ENCODE results near the gene POU6F2.

DNA sequence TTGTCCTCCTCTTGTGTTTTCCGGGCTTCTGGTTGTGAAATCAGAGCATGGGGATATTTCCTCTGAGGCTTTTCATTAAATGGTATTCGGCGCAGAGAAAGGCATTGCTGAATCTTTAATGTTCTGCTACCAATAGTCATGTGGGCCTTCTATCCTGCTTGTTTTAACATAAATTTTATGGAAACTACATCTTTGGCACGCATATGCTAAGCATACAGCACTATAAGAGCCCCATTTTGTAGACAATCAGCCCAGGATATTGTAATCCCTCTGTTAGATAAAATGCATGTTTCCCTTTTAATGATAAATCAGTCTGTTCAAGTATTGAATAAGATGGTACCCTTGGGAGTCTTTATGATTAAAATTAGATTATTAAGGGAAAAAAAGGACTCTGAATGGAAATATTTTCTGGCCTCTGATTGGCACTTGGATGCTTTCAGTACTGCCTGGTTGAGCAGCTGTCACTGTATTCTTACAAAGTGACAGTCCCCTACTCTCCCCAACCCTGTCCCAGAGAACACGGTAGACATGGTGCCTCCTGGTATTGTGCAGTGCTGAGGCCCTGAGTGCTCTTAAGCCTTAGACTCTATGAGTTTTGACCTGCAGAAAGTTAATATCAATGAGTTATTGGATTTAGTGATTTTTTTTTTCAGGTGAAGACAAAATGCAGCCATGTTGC is 256.3 kb downstream of the POU6F2 start:
- TF ChIP-seq, protein P1, sequence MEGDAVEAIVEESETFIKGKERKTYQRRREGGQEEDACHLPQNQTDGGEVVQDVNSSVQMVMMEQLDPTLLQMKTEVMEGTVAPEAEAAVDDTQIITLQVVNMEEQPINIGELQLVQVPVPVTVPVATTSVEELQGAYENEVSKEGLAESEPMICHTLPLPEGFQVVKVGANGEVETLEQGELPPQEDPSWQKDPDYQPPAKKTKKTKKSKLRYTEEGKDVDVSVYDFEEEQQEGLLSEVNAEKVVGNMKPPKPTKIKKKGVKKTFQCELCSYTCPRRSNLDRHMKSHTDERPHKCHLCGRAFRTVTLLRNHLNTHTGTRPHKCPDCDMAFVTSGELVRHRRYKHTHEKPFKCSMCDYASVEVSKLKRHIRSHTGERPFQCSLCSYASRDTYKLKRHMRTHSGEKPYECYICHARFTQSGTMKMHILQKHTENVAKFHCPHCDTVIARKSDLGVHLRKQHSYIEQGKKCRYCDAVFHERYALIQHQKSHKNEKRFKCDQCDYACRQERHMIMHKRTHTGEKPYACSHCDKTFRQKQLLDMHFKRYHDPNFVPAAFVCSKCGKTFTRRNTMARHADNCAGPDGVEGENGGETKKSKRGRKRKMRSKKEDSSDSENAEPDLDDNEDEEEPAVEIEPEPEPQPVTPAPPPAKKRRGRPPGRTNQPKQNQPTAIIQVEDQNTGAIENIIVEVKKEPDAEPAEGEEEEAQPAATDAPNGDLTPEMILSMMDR (IDR thresholded peaks at IDR 0.05 in 2 of 3, conservative IDR thresholded peaks at IDR 0.05 in 1 of 3; ENCODE audit: borderline replicate concordance in 1 of 3, insufficient read depth in 1 of 3, low read depth in 2 of 3, low read length in 2 of 3) = no peak
- no peak for TF ChIP-seq ELF1 (IDR thresholded peaks at IDR 0.05; ENCODE audit: borderline replicate concordance, low read depth)
- TF ChIP-seq POLR2AphosphoS5 (IDR thresholded peaks at IDR 0.05; ENCODE audit: low read depth, low read length) = no peak
- TF ChIP-seq SIN3A (IDR thresholded peaks at IDR 0.05; ENCODE audit: low read depth) = no peak
- no peak for TF ChIP-seq RAD21 (IDR thresholded peaks at IDR 0.05; ENCODE audit: low read depth)
